Ovary (tissue), 3 donors: ENCODE data around the gene ST14.

Experiments
- POLR2A ChIP-seq: fragments of 450-650 bp; IDR thresholded peaks from one replicate; pipeline ENCODE4 v1.6.1; 2017; ENCODE audit warnings: antibody characterized with exemption, mild to moderate bottlenecking, moderate library complexity
- TF ChIP-seq, protein P1 (sequence below), 3 donors: fragments of 450-650 bp in 2 of 3; fragments of 200-600 bp in 1 of 3; IDR thresholded peaks; one replicate each; pipeline versions ENCODE4 v1.5.1 to v1.8.0; 2016 to 2022; ENCODE audit warnings: antibody characterized with exemption in 3 of 3, mild to moderate bottlenecking in 1 of 3
- donor health status: DM: no; HTN: no; CAD: no.

DNA sequence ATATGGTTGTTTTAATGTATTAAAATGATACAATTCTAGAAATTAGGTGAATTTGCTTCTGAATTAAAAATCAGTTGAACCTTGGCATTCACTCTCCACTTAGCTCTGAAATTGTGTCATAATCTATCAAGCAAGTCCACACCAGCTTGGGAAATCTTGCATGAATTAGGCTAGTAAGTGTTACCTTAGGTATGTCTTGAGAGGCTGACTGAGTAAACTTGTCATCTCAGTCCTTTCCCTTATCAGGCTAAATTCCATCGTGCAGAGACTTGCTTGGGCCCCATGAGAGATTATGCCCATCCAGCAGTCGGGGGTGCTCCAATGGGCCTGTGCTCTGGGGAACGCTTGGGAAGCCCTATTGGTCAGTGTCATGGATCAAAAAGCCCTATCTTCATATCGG is 33.9 kb upstream of the ST14 start:
- TF ChIP-seq, protein P1, sequence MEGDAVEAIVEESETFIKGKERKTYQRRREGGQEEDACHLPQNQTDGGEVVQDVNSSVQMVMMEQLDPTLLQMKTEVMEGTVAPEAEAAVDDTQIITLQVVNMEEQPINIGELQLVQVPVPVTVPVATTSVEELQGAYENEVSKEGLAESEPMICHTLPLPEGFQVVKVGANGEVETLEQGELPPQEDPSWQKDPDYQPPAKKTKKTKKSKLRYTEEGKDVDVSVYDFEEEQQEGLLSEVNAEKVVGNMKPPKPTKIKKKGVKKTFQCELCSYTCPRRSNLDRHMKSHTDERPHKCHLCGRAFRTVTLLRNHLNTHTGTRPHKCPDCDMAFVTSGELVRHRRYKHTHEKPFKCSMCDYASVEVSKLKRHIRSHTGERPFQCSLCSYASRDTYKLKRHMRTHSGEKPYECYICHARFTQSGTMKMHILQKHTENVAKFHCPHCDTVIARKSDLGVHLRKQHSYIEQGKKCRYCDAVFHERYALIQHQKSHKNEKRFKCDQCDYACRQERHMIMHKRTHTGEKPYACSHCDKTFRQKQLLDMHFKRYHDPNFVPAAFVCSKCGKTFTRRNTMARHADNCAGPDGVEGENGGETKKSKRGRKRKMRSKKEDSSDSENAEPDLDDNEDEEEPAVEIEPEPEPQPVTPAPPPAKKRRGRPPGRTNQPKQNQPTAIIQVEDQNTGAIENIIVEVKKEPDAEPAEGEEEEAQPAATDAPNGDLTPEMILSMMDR (IDR thresholded peaks at IDR 0.05) = no peak
- TF ChIP-seq POLR2A = no peak
